ENCODE measurements around the gene DPEP1.
A peak's percentile ranks its signal among the peaks of the same experiment; 100 is the strongest.
"Not testable (repeated sequence)": the region's sequence is repeated elsewhere in the genome, so short reads cannot be mapped to it uniquely, and the experiment has no call there.

The DPEP1 gene

DNA sequence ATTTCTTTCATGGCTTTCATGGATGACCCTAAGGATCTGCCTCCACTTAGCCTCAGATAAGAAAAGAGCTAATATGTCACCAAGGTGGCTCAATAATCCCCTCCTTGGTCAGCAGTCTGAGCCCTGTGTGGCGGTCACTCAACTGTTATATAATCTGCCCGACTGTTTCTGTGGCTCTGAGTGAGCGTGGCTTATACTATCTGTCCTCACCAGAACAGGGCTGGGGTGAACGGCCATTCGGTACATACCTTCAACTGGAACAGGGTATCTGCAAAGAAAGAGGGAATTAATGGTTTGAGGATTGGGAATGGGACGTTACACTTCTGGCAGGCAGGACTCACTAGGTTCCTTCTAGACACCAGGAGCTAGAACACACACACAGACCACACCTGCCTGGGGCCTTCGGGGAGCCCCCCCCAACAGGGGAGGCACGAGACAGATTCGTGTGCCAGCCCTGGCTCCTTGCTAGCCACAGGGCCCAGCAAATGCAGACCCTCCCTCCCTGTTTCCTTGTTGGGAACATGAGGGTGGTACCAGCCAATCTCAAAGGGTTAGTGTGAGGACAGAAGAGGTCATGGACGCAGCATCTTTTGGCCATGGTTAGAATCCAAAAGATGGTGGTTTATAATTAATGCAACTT lies 40.3 kb downstream of the DPEP1 start:
- no peak for DNase-seq

GRCh38 chr16:89655062-89655643 lies 41.7 kb downstream of the DPEP1 start:
- DNase-seq, result no peak

DNA sequence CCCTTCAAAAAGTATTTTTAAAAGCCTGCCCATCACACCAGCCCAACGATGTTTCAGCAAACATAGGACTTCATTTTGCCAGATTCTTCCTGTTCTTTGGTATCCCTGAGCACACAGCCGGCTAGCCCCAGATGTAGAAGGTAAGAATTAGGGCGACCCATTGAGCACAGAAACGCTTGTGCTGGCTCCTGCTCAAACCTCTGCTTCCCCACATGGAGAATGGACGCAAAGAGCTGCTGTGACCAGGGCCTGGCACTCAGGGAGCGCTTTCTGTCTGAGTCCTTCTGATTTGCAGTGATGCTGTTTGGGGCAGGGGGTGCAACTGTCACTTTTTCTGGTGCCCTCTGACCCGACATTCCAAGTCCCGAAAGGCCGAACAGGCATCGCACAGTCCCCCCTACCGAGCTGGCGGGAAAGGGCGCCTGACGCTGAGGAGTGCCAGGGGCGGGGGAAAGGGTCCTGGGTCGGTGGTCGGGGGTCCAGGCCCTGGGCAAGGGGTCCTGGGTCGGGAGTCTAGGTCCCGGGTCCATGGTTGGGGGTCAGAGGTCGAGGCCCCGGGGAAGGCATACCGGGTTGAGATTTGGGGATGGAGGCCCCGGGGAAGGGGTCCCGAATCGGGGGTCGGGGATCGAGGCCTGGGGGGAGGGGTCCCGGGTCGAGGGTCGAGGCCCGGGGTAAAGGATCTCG lies 43.1 kb downstream of the DPEP1 start:
- DNase-seq, result no peak

GRCh38 chr16:89657442-89658220 lies 44.2 kb downstream of the DPEP1 start, which contains the start of the genes CHMP1A and SPATA33:
Gene CHMP1A (minus strand): TSS chr16:89657708. CDS start chr16:89657588, 120 bp downstream.
Gene SPATA33 (plus strand): TSS chr16:89657836. CDS start chr16:89657912, 76 bp downstream.
- DNase-seq, result peak; percentile 86 to 92

- DNase-seq, result peak in 1 of 2 donors; percentile 8
Measured at GRCh38 chr16:89658221-89658879, 44.9 kb downstream of the DPEP1 start.

- DNase-seq, result no peak
Measured at GRCh38 chr16:89660146-89660545, 46.7 kb downstream of the DPEP1 start.

DNA sequence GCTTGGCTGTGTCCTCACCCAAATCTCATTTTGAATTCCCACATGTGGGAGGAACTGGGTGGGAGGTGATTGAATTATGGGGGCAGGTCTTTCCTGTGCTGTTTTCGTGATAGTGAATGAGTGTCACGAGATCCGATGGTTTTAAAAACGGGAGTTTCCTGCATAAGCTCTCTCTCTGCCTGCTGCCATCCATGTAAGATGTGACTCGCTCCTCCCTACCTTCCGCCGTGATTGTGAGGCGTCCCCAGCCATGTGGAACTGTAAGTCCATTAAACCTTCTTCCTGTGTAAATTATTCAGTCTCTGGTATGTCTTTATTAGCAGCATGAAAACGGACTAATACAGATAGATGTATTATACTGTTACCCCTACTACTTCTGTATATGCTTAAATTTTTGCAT lies 47.8 kb downstream of the DPEP1 start:
- no peak for DNase-seq

DNA sequence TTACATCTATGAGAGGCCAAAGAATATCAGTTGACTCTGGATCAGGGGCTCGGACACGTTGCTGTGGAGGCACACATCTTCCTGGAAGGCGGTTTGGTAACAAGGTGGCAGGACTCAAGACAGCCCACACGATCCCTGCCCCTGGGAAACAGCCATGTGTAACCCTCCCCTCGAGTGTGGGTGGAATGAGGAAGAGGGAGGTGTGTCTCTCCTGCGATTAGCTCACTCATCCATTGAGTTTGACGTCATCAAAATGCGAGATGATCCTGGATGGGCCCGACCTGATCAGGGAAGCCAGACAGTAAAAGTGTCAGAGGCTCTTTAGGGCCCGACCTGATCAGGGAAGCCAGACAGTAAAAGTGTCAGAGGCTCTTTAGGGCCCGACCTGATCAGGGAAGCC lies 50.8 kb downstream of the DPEP1 start:
- DNase-seq, result peak in 1 of 2 donors; percentile 14

DNA sequence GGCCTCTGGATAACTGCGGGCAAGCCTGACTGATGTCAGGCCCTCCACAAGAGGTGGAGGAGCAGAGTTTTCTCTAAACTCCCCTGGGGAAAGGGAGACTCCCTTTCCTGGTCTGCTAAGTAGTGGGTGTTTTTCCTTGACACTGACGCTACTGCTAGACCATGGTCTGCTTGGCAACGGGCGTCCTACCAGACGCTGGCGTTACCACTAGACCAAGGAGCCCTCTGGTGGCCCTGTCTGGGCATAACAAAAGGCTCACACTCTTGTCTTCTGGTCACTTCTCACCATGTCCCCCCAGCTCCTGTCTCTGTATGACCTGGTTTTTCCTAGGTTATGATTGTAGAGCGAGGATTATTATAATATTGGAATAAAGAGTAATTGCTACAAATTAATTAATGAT lies 53.6 kb downstream of the DPEP1 start:
- DNase-seq, result peak in 1 of 2 donors; percentile 27

DNA sequence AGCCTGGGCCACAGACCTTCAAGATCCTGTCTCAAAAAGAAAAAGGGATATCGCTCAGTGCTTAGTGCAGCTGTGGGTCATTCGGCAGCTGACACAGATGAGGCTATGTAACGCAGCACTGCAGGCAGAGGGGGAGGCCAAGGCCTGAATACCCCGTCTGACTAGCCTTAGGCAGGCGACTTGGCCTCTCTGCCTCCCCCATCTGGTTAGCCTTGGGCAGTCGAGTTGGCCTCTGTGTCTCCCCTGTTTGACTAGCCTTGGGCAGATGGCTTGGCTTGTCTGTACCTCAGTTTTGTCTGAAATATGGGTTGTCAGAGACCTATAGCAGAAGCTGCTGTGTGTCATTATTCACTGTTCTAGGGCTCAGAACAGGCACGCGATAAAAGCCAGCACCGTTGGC lies 54.2 kb downstream of the DPEP1 start:
- DNase-seq, result no peak

DNA sequence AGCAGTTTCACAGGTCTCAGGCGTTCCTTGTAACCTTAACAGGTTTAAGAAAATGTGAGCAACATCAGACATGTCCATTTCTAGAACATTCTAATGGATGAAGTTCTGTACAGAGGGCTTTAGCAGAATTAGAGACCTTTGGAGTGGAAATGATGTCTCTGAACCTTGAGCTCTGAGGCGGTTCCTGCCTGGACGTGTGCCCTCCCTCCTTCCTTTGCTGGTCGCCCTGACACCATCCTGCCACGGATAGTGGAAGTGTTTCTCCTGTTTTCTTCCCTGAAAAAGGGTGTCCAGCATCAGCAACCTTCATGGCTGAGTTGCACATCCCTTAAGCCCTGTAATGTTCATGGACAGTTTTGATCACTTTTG lies 55.3 kb downstream of the DPEP1 start:
- no peak for DNase-seq

DNA sequence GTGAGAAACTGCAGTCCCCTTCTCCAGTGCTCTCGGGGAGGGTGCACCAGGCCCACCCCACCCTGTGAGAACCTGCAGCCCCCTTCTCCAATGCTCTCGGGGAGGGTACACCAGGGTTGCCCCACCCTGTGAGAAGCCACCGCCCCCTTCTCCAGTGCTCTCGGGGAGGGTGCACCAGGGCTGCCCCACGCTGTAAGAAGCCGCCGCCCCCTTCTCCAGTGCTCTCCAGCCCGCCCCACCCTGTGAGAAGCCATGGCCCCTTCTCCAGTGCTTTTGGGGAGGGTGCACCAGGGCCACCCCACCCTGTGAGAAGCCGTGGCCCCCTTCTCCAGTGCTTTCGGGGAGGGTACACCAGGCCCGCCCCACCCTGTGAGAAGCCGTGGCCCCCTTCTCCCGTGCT lies 56.3 kb downstream of the DPEP1 start:
- DNase-seq, result no peak

DNA sequence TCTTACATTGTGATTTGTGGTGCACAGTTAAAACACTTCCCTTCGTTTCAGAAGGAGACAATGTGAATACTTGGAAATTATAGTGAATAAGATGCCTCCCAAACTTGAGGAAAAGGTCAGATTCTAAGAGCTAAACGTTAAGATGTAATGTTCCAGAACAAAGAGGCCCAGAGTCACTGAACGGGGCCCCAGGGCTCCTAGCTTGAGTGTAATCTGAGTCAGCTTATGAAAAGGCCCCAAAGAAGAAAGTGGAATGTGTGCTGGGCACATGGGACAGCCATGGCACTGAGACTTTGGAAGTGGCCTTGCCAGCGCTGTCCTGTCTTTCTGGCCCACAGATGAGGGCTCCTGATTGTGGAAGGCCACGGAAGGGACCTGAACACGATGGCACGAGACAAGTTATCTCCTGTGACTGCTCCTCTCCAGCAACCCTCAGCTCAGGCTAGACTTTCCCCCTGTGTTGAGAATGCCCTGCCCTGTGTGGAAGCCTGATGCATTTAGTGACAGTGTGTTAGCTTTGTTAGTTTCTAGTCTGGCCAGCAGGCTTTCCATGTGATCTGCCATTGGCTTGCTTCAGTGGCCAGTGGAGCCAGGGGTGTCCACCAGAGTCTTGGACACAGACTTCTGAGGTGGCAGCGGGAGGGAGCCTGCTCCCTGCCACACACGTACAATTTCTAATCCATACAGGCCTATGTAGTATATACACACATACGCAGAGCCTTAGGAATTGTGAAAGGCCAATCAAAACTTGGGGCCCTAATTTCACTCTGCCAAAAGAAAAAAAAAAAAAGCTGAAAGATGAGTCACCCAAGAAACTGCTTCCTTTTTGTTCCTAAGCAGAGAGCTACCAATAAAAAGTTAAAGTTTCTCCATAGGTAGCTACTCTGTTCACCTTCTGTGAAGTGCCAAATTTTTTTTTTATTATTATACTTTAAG lies 57.3 kb downstream of the DPEP1 start:
- peak; percentile 5 to 6 for DNase-seq

DNA sequence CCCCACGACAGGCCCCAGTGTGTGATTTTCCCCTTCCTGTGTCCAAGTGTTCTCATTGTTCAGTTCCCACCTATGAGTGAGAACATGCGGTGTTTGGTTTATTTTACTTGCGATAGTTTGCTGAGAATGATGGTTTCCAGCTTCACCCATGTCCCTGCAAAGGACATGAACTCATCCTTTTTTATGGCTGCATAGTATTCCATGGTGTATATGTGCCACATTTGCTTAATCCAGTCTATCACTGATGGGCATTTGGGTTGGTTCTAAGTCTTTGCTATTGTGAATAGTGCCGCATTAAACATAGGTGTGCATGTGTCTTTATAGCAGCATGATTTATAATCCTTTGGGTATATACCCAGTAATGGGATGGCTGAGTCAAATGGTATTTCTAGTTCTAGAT lies 58.1 kb downstream of the DPEP1 start:
- not testable (repeated sequence) for DNase-seq

- no peak for DNase-seq
Measured at GRCh38 chr16:89672177-89672941, 58.9 kb downstream of the DPEP1 start.

DNA sequence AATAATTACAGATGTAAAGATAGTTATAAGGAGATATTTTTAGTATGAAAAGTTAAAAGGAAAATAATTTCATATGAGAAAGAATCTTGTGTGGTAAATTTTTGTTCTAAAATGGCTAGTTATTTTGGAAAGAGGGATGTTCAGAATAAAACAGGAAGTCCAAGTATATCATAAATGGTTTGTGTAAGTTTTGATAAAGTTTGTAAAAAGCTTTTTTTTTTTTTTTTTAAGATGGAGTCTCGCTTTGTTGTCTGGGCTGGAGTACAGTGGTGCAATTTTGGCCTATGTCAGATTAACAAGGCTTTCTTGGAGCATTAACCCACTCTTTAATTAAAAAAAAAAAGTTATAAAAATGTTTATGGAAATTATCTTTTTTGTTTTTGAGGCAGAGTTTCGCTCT lies 64.8 kb downstream of the DPEP1 start:
- peak in 1 of 2 donors; percentile 20 for DNase-seq

- no peak for DNase-seq
Measured at GRCh38 chr16:89685916-89686315, 72.5 kb downstream of the DPEP1 start.

GRCh38 chr16:89686520-89687091 lies 73.2 kb downstream of the DPEP1 start, which contains the start of gene CDK10:
Gene CDK10 (plus strand): TSS chr16:89686689. CDS start chr16:89686711, 22 bp downstream.
- DNase-seq, result peak; percentile 87 to 95

DNA sequence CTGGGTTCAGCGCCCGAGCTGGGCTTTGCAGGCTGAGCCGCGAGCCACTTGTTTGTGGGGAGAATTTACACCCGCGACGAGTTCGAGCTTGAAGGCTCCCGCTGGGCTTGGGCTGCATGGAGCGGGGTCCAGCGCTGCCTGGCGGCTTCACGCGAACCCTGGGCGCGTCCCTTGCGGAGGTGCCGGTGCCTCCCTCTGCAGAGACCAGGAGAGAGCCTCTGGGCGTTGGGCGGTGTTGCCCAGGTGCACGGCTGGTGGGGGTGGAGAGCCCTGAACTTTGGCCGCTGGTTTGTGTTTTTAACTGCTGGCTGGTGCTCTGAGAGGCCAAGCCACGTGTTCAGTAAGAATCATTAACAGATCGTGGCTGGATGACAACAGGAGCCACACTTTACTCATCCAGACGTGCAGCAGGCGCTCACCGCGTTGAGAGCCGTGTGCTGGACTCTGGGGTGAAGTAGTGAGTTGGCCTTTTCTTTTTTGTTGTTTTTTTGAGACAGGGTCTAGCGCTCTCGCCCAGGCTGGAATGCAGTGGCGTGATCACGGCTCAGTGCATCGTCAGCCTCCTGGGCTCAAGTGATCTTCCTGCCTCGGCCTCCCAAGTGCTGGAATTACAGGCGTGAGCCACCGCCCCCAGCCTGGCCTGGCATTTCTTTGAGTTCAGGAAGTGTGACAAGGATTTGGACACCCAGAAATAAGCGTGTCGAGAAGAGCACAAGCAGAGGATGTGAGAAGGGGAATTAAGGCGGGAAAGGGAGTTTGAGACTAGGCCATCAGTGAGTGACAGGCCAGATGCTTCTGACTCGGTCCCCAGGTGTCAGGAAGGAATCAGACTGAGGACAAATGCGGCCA lies 73.9 kb downstream of the DPEP1 start:
- DNase-seq, result no peak
